ENCODE results near the gene ECPAS.
"Not testable (repeated sequence)": the region's sequence is repeated elsewhere in the genome, so short reads cannot be mapped to it uniquely, and the experiment has no call there.

The ECPAS gene

GRCh38 chr9:111334318-111334863 lies 149.8 kb downstream of the ECPAS start:
- DNase-seq (ENCODE audit: low spot score), result not testable (repeated sequence)

DNA sequence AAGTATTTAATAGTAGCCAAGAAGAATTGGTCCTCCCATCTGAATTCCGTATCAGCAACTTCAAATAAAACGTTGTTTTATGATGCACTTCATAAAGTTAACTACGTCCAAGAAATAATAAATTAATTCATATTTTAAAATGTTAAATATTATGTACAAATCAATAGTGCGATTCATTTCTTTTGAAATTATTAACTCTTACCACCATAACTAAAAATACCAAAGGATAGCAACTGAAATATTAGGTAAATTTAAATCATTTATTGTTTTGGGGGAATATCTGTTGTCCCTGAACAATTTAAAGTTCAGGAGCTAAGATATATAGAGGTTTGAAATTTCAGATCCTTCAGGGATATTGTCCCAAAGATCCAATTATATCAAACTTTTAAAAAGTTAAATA lies 154.1 kb downstream of the ECPAS start, which contains the start of gene OR2K2:
Gene OR2K2, minus strand, starts transcription at position 101 of the 400 bp plus-strand sequence. CDS start 1,791 bp downstream, outside the sequence.
- no peak for DNase-seq (ENCODE audit: low spot score)

- no peak for DNase-seq (ENCODE audit: low spot score)
Measured at GRCh38 chr9:111320631-111321030, 163.6 kb downstream of the ECPAS start.

GRCh38 chr9:111316796-111317195 lies 167.4 kb downstream of the ECPAS start:
- no peak for DNase-seq (ENCODE audit: low spot score)

Data from NAMALWA (cell line).